Cerebellar nuclear complex (tissue), 1 donor: Measurements from ENCODE around the gene ATRNL1.

Experiments
- DNase-seq, 2 experiments: peaks; one replicate each; lab custom pipeline; 2025; lab: John Stamatoyannopoulos, UW

Gene ATRNL1

DNA sequence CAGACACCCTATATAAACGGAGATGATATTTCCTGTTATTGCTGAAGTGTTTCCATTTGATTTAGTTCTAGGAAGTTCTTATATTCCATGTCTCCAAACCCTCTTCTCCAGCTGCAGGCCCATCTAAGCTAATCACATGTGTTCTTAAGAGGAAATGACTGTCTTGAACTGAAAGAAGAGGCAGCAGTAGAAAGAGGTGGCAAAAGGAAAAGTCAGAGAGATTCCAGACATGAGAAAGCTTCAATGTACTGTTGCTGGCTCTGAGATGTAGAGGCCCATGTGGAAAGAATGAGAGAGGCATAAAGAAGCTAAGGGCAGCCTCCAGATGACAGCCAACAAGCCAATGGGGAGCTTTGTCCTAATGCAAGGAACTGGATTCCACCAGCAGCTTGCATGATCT, 892.6 kb downstream of the ATRNL1 start:
- no peak for DNase-seq

- DNase-seq = no peak
Observed at GRCh38 chr10:115988380-115988779, 895.2 kb downstream of the ATRNL1 start.

GRCh38 chr10:115989621-115990020, 896.5 kb downstream of the ATRNL1 start:
- DNase-seq = no peak

DNA sequence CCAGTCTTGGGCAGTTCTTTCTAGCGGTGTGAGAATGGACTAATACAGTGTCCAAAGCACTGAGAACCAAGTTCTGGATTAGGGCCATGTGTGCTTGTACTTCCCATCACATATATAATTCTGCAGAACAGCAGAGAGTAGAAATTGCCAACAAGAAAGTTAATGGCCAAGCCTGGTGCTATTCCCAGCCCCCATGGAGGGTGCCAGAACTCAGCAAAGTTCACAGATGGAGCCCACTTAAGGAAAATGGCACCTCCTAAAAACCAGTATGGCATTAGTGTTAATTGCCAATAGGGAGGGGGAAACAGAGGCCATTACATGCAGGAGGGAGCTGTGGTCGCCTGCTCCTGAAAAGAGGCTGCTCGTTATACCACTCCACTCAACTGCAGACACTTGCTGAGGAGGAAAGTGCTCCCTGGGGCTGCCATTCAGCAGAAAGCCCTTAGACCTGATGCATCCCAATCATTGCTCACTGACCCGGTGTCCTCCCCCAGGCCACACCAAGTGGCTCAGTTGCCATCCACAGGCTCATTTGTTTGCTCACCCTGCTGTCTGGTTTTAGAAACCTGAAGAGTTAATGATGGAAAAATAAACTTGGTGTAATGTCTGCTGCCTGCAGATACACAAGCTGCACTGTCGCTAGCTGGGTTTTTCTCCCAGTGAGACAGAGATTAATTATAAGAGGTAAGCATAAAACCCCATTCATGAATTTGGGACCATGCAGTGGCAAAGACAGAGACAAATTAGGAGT, 899.2 kb downstream of the ATRNL1 start:
- no peak for DNase-seq

- no peak for DNase-seq
Observed at GRCh38 chr10:115996031-115996430, 902.9 kb downstream of the ATRNL1 start.

GRCh38 chr10:115998301-115998700, 905.1 kb downstream of the ATRNL1 start:
- DNase-seq = no peak
